Stimulated activated CD4-positive, alpha-beta T cell treated with anti-CD3 and anti-CD28 coated beads, TNF-alpha, amount 100 ng/mL, for 48 hours (primary cell): ENCODE measurements around the gene CDKAL1.
"Not testable (repeated sequence)": the region's sequence is repeated elsewhere in the genome, so short reads cannot be mapped to it uniquely, and the experiment has no call there.

Experiments used
- DNase-seq, 3 donors: peaks; one replicate each; pipeline ENCODE4 v3.0.0-alpha.2; 2020; ENCODE audit warnings: low read depth in 3 of 3

CDKAL1 gene

GRCh38 chr6:20797597-20797996 is 263.3 kb downstream of the CDKAL1 start:
- no peak for DNase-seq

GRCh38 chr6:20800229-20800628 is 266.0 kb downstream of the CDKAL1 start:
- DNase-seq, result no peak

- DNase-seq, result no peak
These were observed 266.4 kb downstream of the CDKAL1 start for GRCh38 chr6:20800653-20801052.

DNA sequence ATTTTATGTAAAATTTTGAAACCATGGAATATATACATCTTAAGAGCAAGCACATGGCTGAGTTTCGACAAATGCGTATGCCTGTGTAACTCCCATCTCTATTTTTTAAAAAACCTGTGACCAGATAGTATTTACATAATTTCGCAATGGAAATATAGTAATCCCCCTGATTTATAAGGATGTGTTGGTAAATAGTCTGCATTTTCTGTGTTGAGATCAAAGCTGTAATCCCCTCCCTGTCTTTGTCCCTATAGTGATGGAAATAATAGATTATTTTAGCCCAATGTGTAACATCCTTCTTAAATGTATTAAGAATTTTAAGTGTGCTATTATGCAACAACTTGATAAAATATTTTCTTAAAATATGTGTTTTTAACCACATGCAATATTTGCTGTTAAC is 267.3 kb downstream of the CDKAL1 start:
- no peak for DNase-seq

GRCh38 chr6:20802596-20802995 is 268.3 kb downstream of the CDKAL1 start:
- no peak for DNase-seq

- DNase-seq, result no peak
These were observed 270.8 kb downstream of the CDKAL1 start for GRCh38 chr6:20805021-20805420.

- DNase-seq, result no peak
These were observed 272.4 kb downstream of the CDKAL1 start for GRCh38 chr6:20806669-20807068.

DNA sequence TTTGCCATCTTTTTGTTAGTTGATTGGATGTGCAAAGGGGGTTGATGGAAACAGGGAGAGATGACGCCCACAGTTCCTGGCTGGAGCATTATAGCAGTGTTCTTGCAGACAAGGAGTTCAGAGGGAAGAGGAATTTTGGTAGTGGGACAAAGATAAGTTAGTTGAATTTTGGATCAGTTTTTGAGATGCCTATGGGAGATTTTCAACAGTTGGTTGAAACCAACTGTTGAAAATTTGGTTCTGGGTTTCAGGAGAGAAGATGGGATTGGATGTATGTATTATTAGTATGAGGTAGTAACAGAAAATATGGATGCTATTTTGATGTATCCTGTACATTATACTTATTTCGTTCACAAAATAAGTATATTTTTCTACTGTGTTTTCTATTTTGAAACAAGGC is 274.2 kb downstream of the CDKAL1 start:
- DNase-seq, result no peak

- no peak for DNase-seq
These were observed 274.7 kb downstream of the CDKAL1 start for GRCh38 chr6:20808924-20809323.

DNA sequence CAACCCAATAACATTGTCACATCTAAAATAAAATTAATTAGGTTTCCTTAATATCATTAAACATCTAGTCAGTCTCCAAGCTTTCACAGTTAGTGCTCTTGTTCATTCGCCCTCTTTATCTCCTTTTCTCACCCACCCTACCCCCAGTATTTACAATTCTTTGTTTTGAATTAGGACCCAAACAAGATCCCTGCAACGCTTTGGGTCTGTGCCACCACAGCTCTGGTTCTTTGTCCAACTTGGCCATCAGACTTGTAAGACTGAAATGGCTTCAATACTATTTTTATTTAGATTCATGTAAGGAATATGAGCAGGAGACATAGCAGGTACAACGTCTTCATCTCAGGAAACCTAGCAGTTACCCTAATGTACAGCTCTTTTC is 276.5 kb downstream of the CDKAL1 start:
- DNase-seq, result no peak

DNA sequence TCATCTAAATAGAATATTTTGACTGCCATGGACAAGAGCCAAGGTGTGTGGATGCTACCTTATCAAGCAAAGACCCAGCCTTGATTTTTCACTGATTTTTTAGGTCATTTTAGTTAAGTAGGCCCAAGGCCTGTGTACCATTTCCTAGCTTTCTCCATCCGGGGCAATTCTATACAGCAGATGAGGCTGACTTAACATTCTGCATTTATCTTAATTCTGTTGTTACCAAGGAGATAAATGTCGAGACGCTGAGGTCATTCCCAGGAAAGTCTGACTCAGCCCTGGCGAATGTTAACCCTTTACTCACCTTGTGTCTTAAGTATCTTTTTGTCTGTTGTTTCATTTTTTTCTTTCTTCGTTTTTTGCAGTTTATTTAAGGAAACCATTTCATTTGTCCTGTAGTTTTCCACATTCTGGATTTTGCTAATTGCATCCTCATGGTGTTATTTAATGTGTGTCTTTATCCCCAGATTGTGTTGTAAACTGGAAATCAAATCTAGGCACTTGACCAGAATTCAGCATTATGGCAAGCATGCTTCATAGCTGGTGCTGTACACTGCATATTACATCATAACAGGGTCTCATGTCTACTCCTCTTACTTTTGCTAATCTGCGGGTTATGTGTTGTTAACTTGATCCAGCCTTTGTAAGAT is 277.0 kb downstream of the CDKAL1 start:
- no peak for DNase-seq

DNA sequence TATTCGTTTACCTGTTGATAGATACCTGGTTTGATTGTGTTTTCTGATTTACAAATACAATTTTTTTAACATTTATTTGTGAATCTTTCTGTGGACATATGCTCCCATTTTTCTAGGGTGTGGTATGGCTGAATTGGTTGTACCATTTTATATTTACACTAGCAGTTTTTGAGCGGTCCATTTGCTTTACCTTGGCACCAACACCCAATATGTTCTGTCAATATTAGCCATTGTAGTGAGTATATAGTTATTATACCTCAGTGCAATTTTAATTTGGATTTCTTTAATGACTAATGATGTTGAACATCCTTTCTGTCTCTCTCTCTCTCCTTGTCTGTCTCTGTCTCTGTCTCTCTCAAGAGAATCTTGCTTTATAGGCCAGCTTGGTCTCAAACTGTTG is 278.5 kb downstream of the CDKAL1 start:
- no peak for DNase-seq

DNA sequence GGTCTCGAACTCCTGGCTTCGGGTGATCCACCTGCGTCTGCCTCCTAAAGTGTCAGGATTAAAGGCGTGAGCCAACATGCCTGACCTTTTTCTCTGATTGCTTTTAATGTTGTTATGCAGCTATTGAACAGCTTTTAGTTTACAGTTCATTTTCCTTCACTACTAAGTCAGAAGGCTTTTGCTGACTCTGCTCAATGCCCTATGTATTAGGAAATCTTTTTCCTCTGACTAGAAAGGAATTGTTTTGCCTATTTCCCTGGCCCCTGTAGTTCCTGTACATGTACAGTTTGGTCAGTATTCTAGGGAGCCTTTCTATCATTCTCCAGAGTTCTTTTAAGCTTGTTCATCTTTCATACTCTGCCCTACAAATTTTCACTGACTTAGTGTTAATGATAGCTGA is 280.2 kb downstream of the CDKAL1 start:
- no peak for DNase-seq

DNA sequence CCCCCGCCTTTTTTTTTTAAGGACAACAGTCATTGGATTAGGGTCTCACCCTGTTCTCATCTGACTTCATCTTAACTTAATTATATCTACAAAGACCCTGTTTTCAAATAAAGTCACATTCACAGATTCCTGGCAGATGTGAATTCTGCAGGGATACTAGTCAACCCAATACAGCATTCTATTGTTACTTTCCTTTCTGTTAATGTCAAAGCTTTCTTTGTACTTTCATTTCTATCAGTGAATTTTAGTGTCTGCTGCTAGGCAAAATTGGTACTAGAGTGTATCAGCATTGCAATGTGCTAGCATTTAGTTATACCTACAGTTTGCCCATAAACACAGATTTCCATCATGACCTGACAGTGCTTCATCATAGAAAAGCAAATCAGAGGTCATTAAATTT is 281.9 kb downstream of the CDKAL1 start:
- DNase-seq, result no peak

DNA sequence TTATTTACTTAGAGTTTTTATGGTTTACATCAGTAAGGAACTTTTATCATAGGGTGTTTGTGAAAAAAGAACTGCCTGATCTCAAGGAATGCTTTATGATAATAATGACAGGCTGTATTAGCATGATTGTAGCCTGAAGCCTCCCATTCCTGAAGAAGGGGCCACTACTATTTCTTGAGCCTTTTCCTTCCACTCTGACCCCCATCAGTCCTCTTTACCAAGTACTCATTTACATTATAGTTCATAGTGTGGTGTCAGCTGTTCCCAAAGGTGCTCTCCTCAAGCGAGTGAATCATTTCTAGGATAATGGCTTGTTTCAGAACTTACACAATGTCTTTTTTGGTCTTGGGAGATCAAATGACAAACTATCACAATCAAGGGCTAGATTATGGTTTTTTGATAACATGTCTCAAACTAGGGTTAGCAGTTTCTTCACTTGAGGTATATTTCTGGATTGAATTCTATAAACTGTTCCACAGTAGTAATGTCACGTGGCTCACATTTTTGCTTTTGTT is 283.6 kb downstream of the CDKAL1 start:
- DNase-seq, result no peak

DNA sequence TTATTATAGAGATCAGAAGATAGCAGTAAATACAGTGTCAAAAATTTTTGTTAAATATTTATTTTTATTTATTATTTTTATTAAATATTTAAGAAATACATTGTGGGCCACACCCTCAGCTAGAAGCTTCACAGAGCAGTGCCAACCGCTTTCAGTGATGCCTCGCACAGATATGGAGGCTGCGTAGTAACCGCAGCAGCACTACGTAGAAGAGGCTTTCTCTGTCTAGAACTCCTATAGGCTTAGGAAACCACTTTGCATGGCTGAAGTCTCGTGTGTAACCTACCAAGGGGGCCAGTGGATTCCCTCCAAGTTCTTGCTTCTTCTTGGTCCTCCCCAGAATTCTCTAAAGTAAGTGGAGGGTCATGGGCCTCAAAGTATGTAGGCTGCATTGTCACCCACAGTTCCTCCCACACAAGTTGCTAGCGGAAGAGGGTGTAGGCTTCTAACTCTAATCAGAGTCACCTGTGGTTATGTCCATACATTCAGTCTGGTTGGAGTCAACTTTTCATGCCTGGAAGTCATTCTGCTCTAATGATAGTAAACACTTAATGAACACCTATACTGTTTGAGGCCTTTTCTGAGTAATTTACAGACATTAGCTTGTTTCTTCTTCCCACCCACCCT is 285.6 kb downstream of the CDKAL1 start:
- no peak for DNase-seq

DNA sequence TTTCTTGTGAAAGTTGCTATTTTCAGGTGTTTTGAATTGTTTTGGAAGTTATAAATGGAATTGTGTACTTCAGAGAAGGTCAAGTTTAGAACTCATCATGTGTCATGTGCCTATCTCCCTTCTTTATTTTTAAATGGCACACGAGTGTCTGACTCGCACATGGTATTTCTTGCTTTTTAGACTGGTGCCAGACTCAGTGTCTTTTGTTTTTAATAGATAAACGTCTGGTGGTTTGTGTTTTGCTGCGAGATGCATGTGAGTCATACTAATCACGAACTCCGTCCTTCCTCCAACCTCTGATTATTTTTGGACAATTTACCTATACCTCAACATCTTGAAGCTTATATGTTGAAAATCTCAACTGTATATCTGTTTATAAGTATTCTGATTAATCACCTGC is 292.1 kb downstream of the CDKAL1 start:
- no peak for DNase-seq

DNA sequence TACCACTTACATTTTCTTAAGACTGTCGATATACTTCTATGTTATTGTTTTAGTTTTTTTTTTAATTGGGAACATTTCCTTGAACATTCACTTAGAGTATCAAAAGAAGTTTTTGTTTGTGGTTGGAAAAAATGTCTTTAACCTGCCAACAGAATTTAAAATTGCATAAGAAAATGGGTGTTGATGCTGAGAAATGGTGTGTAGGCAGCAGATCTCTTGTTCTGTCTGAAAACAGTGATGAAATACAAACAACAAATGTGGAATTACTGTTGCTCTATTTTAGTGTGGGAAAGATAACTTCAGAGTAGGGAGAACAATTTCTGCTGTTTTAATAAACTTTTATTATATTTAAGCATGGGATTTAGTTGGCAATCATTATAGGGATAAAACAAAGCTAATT is 293.5 kb downstream of the CDKAL1 start:
- DNase-seq, result no peak

DNA sequence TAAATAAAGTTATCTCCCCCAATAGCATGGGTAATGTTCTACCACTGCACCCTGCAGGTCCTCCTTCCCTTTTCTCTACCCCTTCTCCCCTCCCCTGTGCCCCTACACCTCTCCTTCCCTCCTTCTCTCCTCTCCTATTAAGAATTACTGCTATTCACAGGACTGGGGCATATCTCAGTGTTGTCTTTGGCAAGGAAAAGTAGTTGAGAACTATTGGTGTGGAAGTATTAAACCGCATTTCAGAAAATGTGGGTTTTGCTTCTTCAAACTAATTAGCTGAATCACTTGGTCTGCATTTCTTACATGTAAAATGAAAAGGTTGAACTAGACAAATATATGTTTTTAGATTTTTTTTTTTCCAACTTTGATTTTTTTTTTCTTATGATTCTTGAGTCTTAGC is 296.3 kb downstream of the CDKAL1 start:
- DNase-seq, result no peak

- DNase-seq, result not testable (repeated sequence)
These were observed 297.0 kb downstream of the CDKAL1 start for GRCh38 chr6:20831251-20831650.

DNA sequence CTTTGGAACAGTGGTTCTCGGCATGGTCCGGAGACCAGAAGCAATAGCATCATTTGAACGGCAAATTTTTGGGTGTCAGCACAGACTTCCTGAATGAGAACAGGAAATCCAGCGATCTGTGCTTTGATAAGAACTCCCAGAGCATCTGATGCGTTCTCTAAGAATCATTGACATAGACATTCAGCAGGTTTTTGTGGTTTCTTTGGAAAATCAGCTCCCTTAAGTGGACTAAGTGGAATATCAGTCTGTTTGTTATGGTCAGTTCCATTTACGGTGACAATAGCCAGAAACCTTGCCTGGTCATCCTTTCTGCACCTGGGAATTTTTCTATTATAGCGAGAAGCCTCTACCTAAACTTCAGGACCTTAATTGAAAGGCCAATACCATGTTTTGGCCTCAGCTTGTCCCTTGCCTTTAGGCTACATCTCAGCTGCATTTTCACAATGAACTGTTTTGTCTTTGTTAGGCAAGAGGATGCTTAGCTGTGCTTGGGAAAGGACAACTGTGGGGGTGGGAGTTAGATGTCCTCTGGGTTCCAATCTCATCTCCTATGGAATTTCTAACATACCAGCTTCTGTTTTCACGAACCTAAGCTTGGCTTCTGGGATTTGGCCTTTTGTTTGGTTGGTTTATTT is 299.7 kb downstream of the CDKAL1 start:
- no peak for DNase-seq

GRCh38 chr6:20835315-20836010 is 301.2 kb downstream of the CDKAL1 start:
- no peak for DNase-seq

DNA sequence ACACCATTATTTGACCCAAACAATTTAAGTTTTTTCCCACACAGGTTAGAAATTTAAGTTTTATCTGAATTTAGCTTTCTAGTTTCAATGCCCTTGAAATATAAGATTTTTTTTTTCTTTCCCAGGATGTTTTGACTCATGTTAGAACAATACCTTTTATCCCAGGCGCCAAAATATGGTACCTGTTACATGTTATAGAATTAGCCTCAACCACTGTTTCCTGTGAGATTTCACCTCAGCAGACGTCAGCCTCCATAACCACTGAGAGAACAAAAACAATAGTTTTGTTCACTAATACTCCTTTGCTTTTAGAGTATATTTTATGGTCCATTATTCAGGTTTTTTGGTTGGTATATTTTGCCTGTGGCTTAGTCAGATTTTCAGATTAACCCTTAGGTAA is 302.9 kb downstream of the CDKAL1 start:
- no peak for DNase-seq
